ENCODE measurements around the gene ELK1. TPM values are rescaled to one million over a fixed set of nuclear protein-coding genes. Genes with fewer than 3 reads are reported as not detected.

ELK1 gene
- total and polyA plus RNA-seq, 10 of the 15 experiments (the other 5 are each of a cell fraction or from before 2014, with no cell fraction given) = 4.1 to 55.5 (median 32.9) TPM

DNA sequence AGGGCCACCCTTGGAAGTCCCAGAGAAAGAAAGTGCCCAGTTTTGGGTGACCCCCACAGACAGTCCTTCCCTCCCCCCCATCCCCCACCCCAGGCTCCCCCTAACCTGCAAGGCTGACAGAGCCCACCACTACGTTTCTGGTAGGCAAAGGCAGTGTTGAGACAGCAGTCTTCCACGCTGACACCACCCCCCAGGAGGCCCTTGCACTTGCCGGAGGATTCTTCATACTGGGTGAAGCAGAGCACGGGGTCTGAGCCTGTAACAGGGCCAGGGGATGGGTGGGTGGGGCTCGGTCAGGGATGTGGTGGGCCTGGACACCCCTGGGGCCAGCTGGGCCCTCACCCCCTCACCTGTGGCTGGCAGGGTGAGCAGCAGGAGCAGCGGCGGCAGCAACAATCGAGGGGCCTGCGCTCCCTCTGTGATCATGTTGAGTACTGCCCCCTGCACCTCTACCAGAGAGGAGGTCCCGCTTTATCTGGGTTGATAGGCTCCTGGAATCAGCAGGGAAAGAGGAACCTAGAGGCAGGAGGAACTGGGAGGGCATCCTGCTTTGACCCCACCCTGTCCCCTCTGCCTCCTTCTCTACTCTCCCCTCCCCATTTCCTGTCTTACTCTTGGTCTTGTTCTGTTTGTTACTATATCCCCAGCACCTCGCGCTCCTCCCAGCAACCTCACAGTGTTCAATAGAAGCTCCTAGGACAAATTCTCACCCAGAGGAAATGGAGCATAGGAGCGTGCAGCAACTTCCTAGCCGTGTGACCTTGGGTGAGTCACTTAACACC lies 20.8 kb downstream of the ELK1 start, which contains the start of gene CFP:
TSS of gene CFP (minus strand) at position 512 of the 782 bp plus-strand sequence. CDS start at position 426, 86 bp downstream.
- Histone ChIP-seq H3K4me2 (ENCODE audit: control insufficient read depth, insufficient read depth) (peak within 1 kb of the TSS; percentile 79), H3K79me2 (ENCODE audit: control insufficient read depth, insufficient read depth, low read length) (no peaks in the 10 kb centered on the region), H3K9ac (ENCODE audit: control insufficient read depth, insufficient read depth, low read length) (0 out of 2 replicates have a peak within 1 kb of the TSS, but pooled peaks have one; percentile 28), H3K9me3 (replicated peaks; ENCODE audit: control insufficient read depth, insufficient read depth, low read length) (no peaks in the 10 kb centered on the region), H4K20me1 (ENCODE audit: control insufficient read depth, insufficient read depth) (no peaks in the 10 kb centered on the region), H3K27ac (ENCODE audit: control insufficient read depth, insufficient read depth) (peak within 1 kb of the TSS; percentile 79), H3K27me3 (replicated peaks in 1 of 2; ENCODE audit: control insufficient read depth in 2 of 2, insufficient read depth in 2 of 2, low read length in 1 of 2) (no peaks in the 10 kb centered on the region), H3K4me1 (ENCODE audit: control insufficient read depth, insufficient read depth, low read length) (peaks cover 29% of the 10 kb centered on the region), H2AFZ (ENCODE audit: control insufficient read depth, low read depth, low read length) (no peak within 1 kb of the TSS; the same call in 1 of the 2 replicates), H3K4me3 (no peak within 1 kb of the TSS; the same call in 1 of the 2 replicates), H3K36me3 (ENCODE audit: control insufficient read depth in 2 of 2, insufficient read depth in 2 of 2, low read length in 1 of 2) (no peaks in the 10 kb centered on the region; a peak in 2 of 4 replicates)
- peak; percentile 54 for ATAC-seq
- no peak for DNase-seq (ENCODE audit: low read depth, low spot score)
- ChIA-PET POLR2A (interaction anchor here (0.6 to 1.9 kb wide), 7 partner anchors 12 to 781 kb away, joined by 3 to 6 read pairs (median 3); no protein-coding TSS in a partner anchor), RAD21 (ENCODE audit: unreplicated experiment) (interaction anchor here (1.1 to 2.0 kb wide), 6 partner anchors 13 to 132 kb away, joined by 3 to 10 read pairs (median 6); partner anchors contain the start of genes ELK1 and TIMP1), CTCF (interaction anchor here (0.7 to 2.4 kb wide), 15 partner anchors 8 to 117 kb away, joined by 3 to 16 read pairs (median 4); partner anchors contain the start of gene ELK1), SMC1A (ENCODE audit: uncharacterized antibody, unreplicated experiment) (interaction anchor here (0.7 to 1.5 kb wide), 12 partner anchors 9 to 245 kb away, joined by 3 to 7 read pairs (median 3); partner anchors contain the start of gene TIMP1)
- intact Hi-C loops (cut with micrococcal nuclease; ENCODE audit: unreplicated experiment) (loop anchor here (5.0 to 10.0 kb wide), 2 partner anchors 47 to 145 kb away; partner anchors contain the start of genes TIMP1 and ZNF41), in situ Hi-C loops (cut with MboI) (no loop called here)
- BruUV-seq (replicated peaks) = no TSS peak
- WGBS (ENCODE audit: insufficient coverage, insufficient replicate concordance, low lambda C conversion rate, missing lambda C conversion rate) = 43% methylated on average over 10 of the region's 14 CpGs
- FAIRE-seq = no peak
- peak; percentile 35; the same call in 1 of the 2 replicates for TF ChIP-seq POLR2A (IDR thresholded peaks at IDR 0.05; ENCODE audit: low read depth, low read length)
- TF ChIP-seq BCL11A (IDR thresholded peaks at IDR 0.05; ENCODE audit: low read depth, low read length) = no peak
- TF ChIP-seq CBFB (IDR thresholded peaks at IDR 0.05; ENCODE audit: low read depth) = no peak
- peak; percentile 49; the same call in 1 of the 2 replicates for TF ChIP-seq SPI1 (IDR thresholded peaks at IDR 0.05; ENCODE audit: borderline replicate concordance, insufficient read depth, low read depth, low read length)
- no peak for TF ChIP-seq EP300 (IDR thresholded peaks at IDR 0.05; ENCODE audit: borderline replicate concordance in 1 of 2, control insufficient read depth in 1 of 2, low read depth in 2 of 2, low read length in 2 of 2)
- TF ChIP-seq HCFC1 (IDR thresholded peaks at IDR 0.05; ENCODE audit: low read length) = no peak
